Measurements from ENCODE around the gene SLX4.
"Not testable (repeated sequence)": the region's sequence is repeated elsewhere in the genome, so short reads cannot be mapped to it uniquely, and the experiment has no call there.

The SLX4 gene, protein sequence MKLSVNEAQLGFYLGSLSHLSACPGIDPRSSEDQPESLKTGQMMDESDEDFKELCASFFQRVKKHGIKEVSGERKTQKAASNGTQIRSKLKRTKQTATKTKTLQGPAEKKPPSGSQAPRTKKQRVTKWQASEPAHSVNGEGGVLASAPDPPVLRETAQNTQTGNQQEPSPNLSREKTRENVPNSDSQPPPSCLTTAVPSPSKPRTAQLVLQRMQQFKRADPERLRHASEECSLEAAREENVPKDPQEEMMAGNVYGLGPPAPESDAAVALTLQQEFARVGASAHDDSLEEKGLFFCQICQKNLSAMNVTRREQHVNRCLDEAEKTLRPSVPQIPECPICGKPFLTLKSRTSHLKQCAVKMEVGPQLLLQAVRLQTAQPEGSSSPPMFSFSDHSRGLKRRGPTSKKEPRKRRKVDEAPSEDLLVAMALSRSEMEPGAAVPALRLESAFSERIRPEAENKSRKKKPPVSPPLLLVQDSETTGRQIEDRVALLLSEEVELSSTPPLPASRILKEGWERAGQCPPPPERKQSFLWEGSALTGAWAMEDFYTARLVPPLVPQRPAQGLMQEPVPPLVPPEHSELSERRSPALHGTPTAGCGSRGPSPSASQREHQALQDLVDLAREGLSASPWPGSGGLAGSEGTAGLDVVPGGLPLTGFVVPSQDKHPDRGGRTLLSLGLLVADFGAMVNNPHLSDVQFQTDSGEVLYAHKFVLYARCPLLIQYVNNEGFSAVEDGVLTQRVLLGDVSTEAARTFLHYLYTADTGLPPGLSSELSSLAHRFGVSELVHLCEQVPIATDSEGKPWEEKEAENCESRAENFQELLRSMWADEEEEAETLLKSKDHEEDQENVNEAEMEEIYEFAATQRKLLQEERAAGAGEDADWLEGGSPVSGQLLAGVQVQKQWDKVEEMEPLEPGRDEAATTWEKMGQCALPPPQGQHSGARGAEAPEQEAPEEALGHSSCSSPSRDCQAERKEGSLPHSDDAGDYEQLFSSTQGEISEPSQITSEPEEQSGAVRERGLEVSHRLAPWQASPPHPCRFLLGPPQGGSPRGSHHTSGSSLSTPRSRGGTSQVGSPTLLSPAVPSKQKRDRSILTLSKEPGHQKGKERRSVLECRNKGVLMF (N-terminal part only)

DNA sequence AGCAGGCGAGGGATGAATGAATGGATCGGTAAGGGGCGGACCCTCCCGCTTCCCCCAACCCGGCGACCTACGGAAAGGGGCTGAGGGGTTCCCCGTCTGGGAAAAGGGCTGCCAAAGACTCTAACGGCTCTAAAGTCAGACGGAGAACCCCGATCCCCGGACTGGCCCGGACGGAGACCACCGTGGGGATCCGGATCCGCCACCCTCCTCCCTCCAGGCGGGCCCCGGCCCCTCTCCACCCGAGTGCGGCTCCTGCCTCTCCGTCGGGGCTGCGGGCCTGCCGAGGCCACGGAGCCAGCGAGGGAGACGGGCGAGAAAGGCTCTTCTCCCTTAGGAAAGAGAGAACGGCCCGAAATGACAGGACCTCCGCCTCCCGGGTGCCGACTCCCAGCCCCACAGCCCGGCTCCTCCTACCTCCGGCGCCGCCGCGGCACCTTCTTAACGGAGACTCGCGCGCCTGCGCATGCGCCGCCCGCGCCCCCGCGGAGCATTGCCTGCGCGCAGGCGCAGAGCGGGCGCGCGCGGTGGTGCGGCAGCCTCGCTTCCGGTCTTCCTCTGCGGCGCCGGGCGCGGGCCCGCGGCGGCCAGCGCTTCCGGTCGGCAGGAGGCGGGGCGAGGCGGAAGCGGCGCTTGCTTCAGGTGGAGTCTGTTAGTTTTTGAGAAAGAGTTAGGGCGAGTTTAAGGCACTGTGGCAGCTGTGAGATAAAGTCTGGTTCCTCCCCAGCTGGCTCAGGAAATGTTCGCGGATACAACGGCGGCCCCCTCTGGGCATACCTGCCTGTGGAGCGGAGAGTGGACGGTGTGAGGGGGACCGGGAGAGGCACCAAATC lies at the start of gene SLX4:
Gene SLX4 (minus strand): TSS at position 461 of the 830 bp plus-strand sequence. CDS start 2,642 bp downstream, outside the sequence.
- peak; percentile 92 for DNase-seq

DNA sequence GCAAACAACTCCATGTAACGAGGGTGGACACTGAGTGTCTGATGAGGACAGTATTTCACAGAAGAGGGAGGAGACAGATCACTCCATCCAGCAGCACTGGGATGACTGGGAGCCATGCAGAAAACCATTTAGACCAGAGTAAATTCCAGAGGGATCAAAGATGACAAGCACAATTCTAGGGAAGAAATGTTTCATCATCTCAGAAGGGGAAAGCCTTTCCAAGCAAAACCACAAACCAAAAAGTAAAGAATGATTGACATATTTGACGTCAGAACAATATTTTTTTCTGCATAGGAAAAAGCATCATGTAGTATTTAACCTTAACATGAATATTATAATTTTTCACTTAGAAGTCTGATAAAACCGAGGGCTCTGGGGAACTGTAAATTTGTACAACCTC lies 47.8 kb upstream of the SLX4 start:
- peak; percentile 7 for DNase-seq

DNA sequence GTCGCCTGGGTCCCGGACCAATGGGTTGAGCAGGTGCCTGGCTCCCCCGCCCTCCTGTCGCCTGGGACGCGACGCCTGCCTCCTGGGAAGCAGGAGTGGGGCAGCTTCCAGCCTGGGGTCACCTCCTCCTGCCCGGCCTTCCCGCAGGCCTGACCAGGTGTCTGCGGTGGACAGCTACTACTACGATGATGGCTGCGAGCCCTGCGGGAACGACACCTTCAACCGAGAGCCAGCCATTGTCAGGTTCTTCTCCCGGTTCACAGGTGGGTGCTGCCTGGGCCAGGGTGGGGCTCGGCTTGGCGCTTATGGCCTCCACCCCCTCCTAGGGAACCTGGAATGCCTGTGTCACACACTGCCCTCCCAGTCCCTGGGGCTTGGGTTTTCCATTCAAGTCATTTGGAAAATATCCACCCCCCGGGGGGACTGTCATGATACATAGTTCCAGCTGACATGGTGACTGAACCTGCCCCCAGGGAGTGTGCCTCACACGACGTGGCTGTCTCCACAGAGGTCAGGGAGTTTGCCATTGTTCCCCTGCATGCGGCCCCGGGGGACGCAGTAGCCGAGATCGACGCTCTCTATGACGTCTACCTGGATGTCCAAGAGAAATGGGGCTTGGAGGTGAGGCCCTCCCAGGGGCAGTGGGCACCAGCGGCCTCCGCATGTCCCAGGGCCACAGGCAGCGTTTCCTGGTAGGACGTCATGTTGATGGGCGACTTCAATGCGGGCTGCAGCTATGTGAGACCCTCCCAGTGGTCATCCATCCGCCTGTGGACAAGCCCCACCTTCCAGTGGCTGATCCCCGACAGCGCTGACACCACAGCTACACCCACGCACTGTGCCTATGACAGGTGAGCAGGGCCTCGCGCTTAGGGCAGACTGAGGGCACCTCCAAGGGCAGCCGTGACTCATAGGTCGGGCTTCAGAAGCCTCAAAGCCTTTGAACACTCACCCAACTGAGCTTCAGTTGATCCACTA lies 45.4 kb upstream of the SLX4 start:
- peak; percentile 32 for DNase-seq

GRCh38 chr16:3656160-3656490 lies 44.7 kb upstream of the SLX4 start:
- DNase-seq, result not testable (repeated sequence)

DNA sequence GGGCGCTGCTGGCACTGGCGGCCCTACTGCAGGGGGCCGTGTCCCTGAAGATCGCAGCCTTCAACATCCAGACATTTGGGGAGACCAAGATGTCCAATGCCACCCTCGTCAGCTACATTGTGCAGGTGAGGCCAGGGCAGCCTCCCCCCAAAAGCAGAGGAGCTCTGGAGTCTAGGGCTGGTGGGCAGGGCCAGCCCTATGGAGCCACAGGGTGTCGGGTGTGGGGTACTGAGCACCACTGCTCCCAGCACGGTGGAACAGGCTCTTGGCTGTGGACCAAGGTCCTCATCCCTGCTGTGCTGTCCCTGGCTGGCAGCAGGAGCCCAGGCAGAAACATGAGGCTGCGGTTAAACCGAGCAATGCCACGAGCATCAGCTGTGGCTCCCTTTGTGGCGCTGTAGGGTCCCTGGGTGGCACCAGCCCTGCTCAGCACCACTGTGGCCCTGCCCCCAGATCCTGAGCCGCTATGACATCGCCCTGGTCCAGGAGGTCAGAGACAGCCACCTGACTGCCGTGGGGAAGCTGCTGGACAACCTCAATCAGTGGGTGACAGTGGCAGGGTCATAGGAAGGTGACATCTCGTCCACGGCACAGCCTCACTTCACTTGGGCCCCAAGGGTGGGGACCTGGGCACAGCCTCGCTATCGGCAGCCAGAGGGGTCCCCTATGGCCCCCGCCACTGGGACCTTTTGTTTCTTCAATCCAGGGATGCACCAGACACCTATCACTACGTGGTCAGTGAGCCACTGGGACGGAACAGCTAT lies 44.2 kb upstream of the SLX4 start:
- peak; percentile 29 for DNase-seq

- peak; percentile 44 for DNase-seq
Measured at GRCh38 chr16:3655030-3655395, 43.6 kb upstream of the SLX4 start.

DNA sequence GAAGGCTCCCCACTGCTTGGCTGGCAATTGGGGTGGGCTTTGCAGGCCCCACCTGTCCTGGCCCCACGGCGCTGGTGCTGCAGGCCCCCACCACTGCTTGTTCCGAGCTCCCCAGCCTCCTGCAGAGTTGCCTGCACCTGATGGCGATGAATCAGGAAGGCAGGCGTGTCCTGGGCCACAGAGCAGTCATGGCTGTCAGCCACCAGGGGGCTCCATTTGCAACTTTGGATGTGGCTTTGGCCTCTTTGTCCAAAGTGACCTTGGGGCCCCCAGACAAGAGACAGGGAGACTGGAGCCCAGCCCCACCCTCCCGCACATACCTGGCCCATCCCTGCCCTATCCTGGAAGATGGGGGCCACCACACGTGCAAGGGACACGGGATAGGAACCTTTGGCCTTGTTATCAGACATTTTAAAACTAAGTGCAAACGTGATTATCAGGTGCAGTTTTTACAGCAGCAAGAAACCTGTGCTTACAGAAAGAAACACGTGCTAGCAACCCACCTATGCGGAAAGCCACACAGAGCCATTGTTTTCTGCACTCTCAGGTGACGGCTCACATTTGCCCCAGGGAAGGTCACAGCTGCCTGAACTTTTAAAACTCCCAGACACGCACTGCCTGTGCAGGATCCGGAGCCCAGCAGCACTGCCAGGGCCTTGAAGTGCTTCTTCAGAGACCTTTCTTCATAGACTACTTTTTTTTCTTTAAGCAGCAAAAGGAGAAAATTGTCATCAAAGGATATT lies 43.0 kb upstream of the SLX4 start, which contains the start of gene DNASE1:
Gene DNASE1 (plus strand): TSS at position 443 of the 743 bp plus-strand sequence. CDS start 683 bp downstream, outside the sequence.
- peak; percentile 50 for DNase-seq

- DNase-seq, result peak; percentile 44
Measured at GRCh38 chr16:3652373-3653195, 41.2 kb upstream of the SLX4 start.

DNA sequence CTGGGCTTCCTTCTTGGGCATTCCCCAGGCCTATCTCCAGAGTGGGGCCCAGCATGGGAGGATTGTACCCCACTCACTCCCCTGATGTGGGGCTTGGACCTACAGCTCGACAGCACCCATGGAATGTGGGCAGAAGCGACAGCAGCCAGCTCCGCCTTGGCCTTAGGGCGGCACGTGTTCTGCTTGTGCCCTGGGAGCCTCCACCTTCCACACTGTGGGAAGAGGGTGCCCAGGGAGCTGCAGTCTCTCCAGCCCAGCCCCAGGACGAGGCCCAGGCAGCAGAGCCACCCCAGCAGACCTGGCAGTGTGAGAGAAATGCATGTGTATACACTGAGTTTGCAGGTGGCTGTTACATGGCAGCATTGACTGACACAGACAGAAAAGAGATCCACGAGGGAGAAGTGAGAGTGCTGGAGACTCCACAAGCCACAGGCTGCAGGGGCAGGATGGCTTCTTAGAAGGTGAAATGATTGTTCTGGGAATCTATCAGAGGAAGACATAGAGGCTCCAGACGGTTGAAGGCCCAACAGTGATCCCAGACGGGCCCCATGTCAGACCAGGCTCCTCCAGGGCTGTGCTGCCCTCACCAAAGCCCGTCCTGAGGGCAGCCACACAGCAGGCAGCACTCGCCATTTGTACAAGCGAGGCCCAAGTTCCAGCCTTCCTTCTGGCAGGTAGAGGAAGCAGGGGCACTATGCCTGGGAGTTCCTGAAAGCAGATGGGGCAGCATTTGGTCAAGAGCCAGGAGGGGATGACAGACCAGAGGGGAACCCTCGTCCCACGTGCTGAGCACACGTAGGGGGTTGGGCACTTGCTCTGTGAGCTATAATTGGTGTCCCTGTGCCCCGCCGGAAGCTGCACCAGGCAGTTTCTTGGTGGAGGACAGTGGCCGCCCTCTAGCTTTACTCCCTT lies 40.3 kb upstream of the SLX4 start:
- DNase-seq, result peak; percentile 29

GRCh38 chr16:3650631-3651265 lies 39.3 kb upstream of the SLX4 start:
- no peak for DNase-seq

DNA sequence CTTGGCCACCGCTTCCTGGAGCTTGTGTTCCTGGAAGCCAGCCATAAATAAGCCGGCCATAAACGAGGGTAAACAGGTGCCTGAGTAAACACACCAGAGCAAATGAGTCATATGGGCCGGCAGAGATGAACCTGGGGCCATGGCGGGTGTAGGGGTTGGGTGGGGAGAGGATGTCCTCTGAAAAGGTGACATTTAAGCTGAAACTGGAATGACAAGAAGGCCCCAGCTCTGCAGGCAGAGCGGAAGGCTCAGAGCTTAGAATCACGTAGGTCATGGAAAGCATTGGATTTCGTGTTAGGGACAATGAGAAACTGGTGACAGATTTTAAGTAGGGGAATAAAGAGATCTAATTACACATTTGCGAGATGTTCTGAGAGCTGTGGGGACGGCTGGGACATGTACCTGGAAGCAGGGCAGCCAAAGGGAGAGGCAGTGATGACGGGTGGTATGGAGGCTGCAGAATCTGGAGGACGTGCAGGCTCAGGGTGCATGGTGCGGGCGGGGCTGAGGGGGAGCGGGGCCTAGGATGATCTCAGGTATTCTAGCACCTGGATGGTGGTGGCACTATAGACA lies 35.0 kb upstream of the SLX4 start:
- no peak for DNase-seq

DNA sequence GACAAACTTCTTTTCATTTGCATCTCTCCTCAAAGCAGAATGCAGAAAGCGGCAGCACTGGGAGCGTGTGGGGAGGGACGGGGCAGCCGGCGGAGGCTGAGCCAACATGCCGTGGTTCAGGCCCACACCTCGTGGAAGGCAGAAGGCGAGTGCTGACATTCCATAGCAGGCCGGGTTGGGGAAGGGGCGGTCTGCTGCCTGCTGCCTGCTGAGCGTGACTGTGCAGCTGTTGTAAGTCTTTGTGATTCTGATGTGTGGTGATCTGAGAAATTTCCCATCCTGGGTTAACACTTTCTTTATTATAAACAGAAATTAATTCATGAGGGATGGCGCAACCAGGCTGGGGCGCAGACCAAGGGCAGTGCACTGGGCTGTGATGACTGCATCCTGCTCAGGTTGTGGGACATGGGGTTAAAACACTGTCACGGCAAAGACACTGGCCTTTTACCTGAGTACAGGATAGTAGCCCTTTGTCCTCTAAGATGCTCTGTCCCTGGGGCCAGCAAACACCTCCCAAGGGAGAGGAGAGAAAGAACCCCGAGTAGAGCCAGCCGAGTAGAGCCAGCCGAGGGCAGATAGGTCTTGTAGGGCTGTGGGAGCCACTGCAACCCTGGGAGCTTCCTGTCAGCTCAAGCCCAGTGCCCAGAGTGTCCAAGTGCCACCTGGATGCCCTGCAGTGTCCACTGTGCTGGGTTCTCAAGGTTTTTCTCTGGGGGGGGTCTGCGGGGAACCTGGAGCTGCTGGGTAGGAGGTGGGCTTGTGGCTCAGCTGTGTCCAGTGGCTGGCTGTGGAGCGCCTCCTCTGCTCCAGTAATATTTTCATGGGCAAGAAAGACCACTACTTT lies 34.3 kb upstream of the SLX4 start:
- peak; percentile 64 for DNase-seq

GRCh38 chr16:3645108-3645503 lies 33.7 kb upstream of the SLX4 start:
- DNase-seq, result no peak

GRCh38 chr16:3643095-3643730 lies 31.8 kb upstream of the SLX4 start:
- no peak for DNase-seq
